ENCODE data around the gene TESK2.

DNA sequence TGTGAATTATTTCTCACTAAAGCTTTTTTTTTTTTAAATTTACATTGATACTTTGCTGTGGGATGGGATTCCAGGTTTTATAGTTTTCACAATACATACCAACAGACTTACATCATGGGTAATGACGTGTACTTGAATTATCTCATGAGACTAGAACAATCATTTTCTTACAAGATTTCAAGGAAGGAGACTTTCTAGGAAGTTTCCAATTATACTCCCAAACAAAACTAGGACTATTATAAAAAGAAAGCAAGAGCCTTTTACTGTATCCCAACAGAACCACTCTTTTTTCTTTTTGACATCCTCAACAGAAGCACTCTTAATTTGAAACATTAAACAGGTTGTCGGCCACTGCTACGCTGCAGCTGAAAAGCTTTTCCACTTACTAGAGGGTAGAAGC, 48.7 kb downstream of the TESK2 start:
- TF ChIP-seq, protein P1, sequence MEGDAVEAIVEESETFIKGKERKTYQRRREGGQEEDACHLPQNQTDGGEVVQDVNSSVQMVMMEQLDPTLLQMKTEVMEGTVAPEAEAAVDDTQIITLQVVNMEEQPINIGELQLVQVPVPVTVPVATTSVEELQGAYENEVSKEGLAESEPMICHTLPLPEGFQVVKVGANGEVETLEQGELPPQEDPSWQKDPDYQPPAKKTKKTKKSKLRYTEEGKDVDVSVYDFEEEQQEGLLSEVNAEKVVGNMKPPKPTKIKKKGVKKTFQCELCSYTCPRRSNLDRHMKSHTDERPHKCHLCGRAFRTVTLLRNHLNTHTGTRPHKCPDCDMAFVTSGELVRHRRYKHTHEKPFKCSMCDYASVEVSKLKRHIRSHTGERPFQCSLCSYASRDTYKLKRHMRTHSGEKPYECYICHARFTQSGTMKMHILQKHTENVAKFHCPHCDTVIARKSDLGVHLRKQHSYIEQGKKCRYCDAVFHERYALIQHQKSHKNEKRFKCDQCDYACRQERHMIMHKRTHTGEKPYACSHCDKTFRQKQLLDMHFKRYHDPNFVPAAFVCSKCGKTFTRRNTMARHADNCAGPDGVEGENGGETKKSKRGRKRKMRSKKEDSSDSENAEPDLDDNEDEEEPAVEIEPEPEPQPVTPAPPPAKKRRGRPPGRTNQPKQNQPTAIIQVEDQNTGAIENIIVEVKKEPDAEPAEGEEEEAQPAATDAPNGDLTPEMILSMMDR (conservative IDR thresholded peaks at IDR 0.05; ENCODE audit: low read length) = no peak
- no peak for TF ChIP-seq EZH2phosphoT487 (IDR thresholded peaks at IDR 0.05; ENCODE audit: borderline replicate concordance, low read depth, low read length)

Measured in OCI-LY7 (cell line).